ENCODE results near the gene CCDC106. TPM values are rescaled to one million over a fixed set of nuclear protein-coding genes. Genes with fewer than 3 reads are reported as not detected.
A peak's percentile ranks its signal among the peaks of the same experiment; 100 is the strongest.

The CCDC106 gene
- total RNA-seq, 1 experiment from 2014 or later: 17.4 TPM

- intact Hi-C loops (cut with micrococcal nuclease; ENCODE audit: unreplicated experiment): loop anchor here (10.0 kb wide), 1 partner anchor 485 kb away; the partner anchor contains the start of gene ZNF444
- Mint-ChIP-seq H3K4me1 (ENCODE audit: low read depth, unreplicated experiment) (peaks cover 28% of the 10 kb centered on the region), H3K27me3 (ENCODE audit: insufficient read depth, unreplicated experiment) (no peaks in the 10 kb centered on the region), H3K9me3 (ENCODE audit: unreplicated experiment) (no peaks in the 10 kb centered on the region), H3K36me3 (ENCODE audit: insufficient read depth, unreplicated experiment) (peaks cover 65% of the 10 kb centered on the region), H3K27ac (ENCODE audit: unreplicated experiment) (peak overlapping the region; percentile 62), H3K4me3 (ENCODE audit: unreplicated experiment) (peak overlapping the region; percentile 45)
- ChIA-PET POLR2A (no interaction called here), CTCF (interaction anchor here (0.6 kb wide), 1 partner anchor 11 kb away, joined by 4 read pairs; no protein-coding TSS in a partner anchor)
- no peak for DNase-seq
- Histone ChIP-seq H3K4me3 (ENCODE audit: low read depth, low read length) (no peak overlapping the region), H3K36me3 (ENCODE audit: control insufficient read depth, insufficient read depth, low read length) (peaks cover 15% of the 10 kb centered on the region), H3K4me1 (peaks cover 6% of the 10 kb centered on the region; the same call in 1 of the 2 replicates), H3K9me3 (no peaks in the 10 kb centered on the region), H3K27me3 (replicated peaks; ENCODE audit: control insufficient read depth, insufficient read depth, low read length) (no peaks in the 10 kb centered on the region)
- TF ChIP-seq CTCF (IDR thresholded peaks at IDR 0.05; ENCODE audit: insufficient read depth in 1 of 2, low read depth in 1 of 2, low read length in 1 of 2, severe bottlenecking in 1 of 2, unreplicated experiment in 1 of 2): no peak
- no TSS peak for BruUV-seq (replicated peaks)
Observed at GRCh38 chr19:55659822-55660221, 11.8 kb downstream of the CCDC106 start.

- H3K27me3 Mint-ChIP-seq (ENCODE audit: insufficient read depth, unreplicated experiment): no peaks in the 10 kb centered on the region
- peaks cover 6% of the 10 kb centered on the region; the same call in 1 of the 2 replicates for H3K4me1 ChIP-seq
Observed at GRCh38 chr19:55660404-55660803, 12.4 kb downstream of the CCDC106 start.

GRCh38 chr19:55660991-55661390, 13.0 kb downstream of the CCDC106 start:
- ChIA-PET POLR2A (no interaction called here), CTCF (no interaction called here)
- Mint-ChIP-seq H3K27ac (ENCODE audit: unreplicated experiment) (no peak overlapping the region), H3K4me3 (ENCODE audit: unreplicated experiment) (no peak overlapping the region), H3K27me3 (ENCODE audit: insufficient read depth, unreplicated experiment) (no peaks in the 10 kb centered on the region), H3K36me3 (ENCODE audit: insufficient read depth, unreplicated experiment) (peaks cover 65% of the 10 kb centered on the region), H3K9me3 (ENCODE audit: unreplicated experiment) (no peaks in the 10 kb centered on the region), H3K4me1 (ENCODE audit: low read depth, unreplicated experiment) (peaks cover 25% of the 10 kb centered on the region)
- Histone ChIP-seq H3K36me3 (ENCODE audit: control insufficient read depth, insufficient read depth, low read length) (peaks cover 17% of the 10 kb centered on the region), H3K4me1 (peaks cover 9% of the 10 kb centered on the region; the same call in 1 of the 2 replicates), H3K4me3 (ENCODE audit: low read depth, low read length) (no peak overlapping the region), H3K9me3 (no peaks in the 10 kb centered on the region), H3K27me3 (replicated peaks; ENCODE audit: control insufficient read depth, insufficient read depth, low read length) (no peaks in the 10 kb centered on the region)
- no peak for DNase-seq
- TF ChIP-seq CTCF (IDR thresholded peaks at IDR 0.05; ENCODE audit: insufficient read depth in 1 of 2, low read depth in 1 of 2, low read length in 1 of 2, severe bottlenecking in 1 of 2, unreplicated experiment in 1 of 2): no peak
- intact Hi-C loops (cut with micrococcal nuclease; ENCODE audit: unreplicated experiment): no loop called here
- BruUV-seq (replicated peaks): no TSS peak

More at GRCh38 chr19:55660404-55660803, 12.4 kb downstream of the CCDC106 start:
- H3K9me3 ChIP-seq: no peaks in the 10 kb centered on the region
- Mint-ChIP-seq H3K4me3 (ENCODE audit: unreplicated experiment) (no peak overlapping the region), H3K27ac (ENCODE audit: unreplicated experiment) (peak overlapping the region; percentile 62), H3K36me3 (ENCODE audit: insufficient read depth, unreplicated experiment) (peaks cover 65% of the 10 kb centered on the region), H3K9me3 (ENCODE audit: unreplicated experiment) (no peaks in the 10 kb centered on the region), H3K4me1 (ENCODE audit: low read depth, unreplicated experiment) (peaks cover 28% of the 10 kb centered on the region)
- no peak for DNase-seq
- peaks cover 15% of the 10 kb centered on the region for H3K36me3 ChIP-seq (ENCODE audit: control insufficient read depth, insufficient read depth, low read length)
- intact Hi-C loops (cut with micrococcal nuclease; ENCODE audit: unreplicated experiment): no loop called here
- H3K27me3 ChIP-seq (replicated peaks; ENCODE audit: control insufficient read depth, insufficient read depth, low read length): no peaks in the 10 kb centered on the region
- POLR2A ChIA-PET: no interaction called here
- TF ChIP-seq CTCF (IDR thresholded peaks at IDR 0.05; ENCODE audit: insufficient read depth in 1 of 2, low read depth in 1 of 2, low read length in 1 of 2, severe bottlenecking in 1 of 2, unreplicated experiment in 1 of 2): no peak
- no peak overlapping the region for H3K4me3 ChIP-seq (ENCODE audit: low read depth, low read length)
- CTCF ChIA-PET: no interaction called here
- BruUV-seq (replicated peaks): no TSS peak
